NCI-H2227 (cell line): ENCODE results near the gene KCNQ1OT1.

Experiments used
- DNase-seq: peaks from one replicate; lab custom pipeline; 2025; ENCODE audit not compliant: unreplicated experiment; lab: John Stamatoyannopoulos, UW

KCNQ1OT1 gene

DNA sequence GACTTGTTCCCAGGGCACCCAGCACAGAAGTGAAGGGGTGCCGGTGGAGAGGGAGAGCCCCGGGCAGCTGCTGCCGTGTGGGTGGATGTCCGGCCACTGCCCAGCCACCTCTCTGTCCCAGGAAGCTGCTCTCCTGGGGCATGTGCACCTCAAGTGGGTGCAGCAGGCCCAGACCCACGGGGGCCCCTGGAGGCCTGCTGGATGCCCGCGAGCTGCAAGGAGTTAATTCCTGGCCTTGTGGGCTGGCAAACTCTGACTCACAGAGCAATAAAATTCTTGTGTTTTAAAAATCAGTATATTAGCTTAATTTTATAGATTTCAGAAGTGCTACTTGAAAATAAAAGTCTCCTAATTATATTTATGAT lies 37.4 kb upstream of the KCNQ1OT1 start:
- DNase-seq = no peak

DNA sequence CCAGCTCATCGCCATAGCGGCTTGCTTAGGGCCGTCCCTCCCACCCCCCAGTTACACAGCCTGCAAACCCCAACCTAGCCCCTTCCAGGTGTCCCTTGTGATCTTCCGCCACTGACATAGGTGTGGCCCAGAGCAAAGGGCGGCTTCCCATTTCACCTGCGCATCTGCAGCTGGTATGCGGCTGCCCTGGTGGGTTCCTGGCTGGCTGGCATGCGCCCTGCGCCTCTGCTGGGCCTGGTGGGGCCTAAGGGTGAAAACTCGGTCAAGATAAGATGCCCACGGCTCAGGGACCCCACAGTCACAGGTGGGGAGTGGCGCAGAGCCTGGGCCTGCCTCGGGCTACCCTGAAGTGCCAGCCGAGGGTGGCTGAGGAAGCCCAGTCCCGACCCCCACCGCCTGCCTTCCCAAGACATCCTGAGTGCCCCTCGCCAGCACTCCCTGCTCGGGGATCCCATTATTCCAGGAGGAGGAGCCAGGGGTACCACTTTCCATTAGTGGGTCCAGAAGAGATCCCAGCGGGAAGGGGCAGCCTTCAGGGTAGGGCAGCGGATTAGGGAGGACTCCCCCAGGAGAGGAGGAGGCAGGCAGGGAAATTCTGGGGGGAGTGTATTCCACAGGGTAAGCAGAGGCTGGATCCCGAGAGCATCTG lies 36.9 kb upstream of the KCNQ1OT1 start:
- DNase-seq = no peak

DNA sequence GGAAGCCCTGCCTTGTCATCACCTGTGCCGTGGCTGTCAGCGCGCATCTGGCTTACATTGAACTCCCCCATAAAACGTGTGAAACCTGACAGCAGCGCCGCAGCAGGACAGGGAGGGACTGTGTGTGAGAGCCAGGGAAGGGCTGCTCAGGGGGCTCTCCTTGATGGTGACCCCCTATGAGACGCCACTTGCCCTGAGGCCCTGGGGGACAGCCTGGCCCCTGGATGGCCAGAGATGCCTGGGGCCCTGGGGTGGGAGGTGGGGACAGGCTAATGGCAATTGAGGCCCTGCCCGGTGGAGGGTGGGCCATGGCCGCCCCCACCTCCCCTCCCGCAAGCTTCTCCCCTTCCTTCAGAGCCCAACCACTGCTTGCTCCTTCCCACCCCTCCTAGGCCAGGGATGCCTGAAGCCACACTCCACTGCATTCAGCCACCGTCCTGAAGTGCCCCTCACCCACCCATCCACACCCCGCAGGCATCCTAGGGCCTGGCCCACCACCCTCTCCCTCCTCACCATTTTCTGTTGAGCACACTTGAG lies 35.3 kb upstream of the KCNQ1OT1 start:
- no peak for DNase-seq

DNA sequence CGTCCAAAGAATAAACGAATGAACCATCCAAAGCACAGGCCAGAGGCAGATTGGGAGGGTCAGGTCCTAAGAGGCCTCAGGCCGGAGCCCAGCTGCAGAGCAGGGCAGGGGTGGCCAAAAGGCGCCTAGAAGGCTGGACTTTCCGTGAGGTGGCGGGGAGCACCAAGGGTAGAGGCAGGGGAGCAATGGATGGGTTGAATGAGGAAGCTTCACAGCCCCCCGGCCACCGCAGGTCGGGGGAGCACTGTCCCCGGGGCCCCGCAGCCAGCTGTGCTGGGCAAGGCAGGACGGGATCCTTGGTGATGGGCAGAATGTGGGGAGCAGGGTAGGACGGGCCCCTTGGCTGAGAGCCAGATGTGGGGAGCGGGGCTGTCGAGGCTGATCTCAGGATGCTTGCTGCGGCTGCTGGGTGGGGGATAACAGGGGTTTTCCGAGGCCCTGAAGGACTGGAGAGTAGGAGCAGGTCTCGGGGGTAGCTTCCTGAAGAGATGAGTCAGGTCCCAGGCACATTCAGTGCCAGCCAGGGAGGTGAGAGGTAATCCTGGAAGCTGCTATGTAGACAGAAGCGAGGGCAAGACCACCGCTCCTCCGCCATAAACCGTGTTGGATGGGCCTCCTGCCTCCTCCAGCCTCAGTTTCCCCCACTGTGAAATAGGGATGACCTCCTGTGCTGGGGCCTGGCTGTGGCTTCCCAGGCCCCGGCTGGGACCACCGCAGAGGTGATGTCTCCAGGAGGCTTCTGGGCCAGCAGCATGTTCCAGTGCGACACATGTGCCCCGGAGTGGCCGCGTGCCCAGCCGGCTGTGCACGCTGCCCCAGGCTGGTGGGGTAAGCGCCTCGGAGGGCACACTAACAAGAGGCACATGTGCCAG lies 34.6 kb upstream of the KCNQ1OT1 start:
- DNase-seq = no peak

DNA sequence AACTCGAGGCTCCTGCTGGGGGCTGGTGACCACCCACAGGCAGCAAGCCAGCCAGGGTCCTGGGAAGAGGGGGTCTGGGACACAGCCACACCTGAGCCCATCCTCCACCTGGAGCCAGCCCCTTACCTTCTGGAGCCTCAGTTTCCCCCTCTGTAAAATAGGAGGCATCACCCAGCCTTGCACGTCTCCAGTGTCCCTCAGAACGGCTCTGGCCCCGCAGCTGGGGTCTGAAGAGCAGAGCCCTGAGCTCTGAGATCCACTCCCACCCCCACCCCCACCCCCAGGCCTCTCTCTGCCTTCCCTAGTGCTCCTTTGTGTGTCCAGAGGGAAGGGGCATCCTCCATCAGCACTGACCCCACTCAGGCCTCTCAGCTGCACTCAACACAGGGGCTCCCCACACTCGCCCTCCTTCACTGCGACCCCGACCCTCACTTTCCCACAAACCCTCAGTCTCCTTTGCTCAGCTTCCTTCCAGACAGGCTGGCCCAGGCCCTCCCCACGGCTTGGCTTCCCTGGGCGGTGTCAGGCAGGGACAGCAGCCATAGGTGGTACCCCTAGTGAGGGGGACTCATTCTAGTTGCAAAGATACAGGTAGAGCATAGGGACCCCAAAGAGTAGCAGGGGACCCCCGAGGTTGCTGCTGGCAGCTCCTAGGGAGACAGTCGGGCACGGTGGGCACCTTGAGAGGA lies 33.3 kb upstream of the KCNQ1OT1 start:
- DNase-seq = no peak

DNA sequence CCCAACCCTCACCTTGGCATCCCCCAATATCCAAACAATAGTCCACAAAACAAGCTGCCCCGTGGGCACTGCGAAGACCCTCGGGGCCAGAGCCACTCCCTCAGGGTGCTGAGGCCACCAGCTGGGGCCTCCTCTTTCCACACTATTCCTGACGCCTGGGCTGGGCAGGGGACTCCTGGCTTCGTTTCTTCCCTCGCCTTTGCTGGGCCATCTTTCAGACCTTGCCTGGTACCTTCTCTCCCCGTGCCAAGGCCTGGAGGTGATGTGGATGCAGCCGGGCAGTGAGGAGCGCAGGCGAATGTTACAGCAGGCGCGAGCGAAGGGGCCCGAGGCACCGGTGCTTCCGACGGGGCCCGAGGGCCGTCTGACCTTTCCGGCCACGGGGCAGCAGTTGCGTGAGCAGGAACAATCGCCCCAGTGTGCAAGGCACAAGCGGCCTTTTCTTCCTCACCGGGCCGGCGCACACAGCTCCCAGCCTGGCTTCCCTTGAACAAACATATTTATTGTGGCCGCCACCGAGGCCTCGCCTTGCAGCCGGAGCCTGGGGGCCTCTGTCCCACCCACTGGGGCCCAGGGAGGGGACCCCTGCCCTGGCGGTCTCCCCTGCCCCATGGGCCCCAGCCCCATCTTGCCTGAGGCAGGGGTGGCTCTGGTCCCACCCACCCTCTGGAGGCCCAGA lies 32.6 kb upstream of the KCNQ1OT1 start:
- DNase-seq = no peak

DNA sequence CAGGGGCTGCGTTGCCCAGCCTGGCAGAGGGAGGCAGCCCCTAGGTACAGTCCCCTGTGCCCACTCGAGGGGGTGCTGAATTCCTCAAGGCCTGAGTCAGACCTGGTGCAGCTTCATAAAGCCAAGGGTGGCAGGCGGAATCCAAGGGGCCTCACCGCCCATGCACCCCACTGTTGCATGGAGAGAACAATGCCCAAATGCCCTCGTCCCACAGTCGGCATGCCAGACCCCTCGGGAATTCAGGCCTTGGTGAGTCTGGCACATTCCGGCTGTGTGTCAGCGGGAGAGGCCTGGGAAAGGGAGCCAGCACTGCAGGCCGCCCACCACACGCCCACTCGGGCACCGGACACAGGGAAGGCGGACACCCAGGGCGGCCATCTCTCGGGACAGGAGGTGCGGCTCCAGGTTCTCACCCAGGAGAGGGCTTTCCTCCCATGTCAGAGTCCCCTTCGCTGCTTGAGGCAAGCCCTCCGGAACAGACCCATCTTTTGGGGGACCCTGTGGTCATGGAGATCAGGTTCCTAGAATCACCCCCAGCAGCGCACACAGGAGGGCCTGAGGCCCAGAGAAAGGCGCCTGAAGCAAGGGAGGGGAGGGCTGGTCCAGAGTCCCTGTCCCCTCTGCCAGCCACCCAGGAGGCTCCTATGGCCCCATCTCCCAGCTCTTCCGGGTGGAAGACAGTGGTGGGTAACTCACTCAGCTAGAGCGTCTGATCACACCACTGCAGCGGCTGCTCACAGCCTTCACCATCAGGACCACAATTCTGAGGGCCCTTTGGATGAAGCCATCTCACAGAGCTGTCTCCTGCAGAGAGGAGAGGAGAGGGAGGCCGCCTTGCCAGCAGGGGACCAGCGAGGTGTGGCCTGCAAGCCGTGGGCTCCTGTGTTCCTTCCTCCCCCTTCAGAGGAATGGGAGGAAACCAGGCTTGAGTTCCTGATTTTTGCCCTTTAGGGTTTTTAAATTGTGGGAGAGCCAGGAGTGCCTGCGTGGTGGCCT lies 31.6 kb upstream of the KCNQ1OT1 start:
- DNase-seq = no peak

DNA sequence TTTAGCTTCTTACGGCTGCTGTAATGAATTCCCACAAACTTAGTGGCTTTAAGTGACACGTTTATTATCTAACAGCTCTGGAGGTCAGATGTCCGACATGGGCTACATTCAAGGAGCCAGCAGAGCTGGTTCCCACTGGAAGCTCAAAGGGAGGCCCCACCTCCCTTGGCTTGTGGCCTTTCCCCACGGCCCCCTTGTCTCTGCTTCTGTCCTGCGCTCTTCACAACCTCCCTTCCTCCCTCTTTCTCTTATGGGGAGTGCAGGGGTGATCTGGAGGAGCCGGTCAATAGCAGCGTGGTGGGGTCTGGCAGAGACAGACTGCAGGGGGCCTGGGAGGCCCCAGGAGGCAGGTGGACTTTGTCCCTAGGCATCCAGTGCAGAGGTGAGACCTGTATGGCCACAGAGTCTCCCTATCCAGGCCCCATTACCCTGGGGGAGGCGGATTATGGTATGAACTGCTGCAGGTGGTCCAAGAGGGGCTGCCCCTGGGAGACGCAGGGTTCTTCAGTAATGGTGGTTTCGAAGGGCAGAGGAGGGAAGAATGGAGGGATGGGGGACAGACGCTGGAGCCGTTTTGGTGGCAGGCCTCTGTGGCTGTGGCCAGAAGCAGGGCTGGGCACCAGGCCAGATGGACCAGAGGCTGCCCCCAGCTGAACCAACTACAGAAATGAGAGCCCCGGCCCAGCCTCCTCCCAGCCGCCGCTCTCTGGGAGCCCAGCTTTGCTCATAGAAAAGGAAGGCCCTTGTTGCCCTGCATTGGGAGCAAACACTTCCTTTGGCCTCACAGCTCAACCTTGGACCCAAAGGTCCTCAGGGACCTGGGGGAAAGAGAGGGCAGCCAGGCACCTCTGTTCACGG lies 30.7 kb upstream of the KCNQ1OT1 start:
- DNase-seq = no peak

DNA sequence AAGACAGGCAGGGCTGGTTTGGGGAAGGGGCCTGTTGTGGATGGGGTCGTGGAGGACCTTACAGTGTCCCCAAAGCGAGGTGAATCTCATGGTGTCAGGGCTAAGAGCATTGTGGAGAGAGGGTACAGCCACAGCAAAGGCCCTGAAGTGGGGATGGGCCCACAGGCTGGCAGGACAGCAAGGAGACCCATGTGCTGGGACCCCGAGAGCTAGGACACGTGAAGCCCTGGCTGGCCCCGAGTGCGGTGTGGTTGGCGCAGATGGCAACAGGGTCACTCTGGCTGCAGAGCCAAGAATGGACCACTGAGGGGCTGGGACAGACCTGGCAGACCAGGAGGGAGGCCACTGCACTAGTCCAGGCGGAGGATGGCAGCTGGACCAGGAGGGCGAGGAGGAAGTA lies 30.0 kb upstream of the KCNQ1OT1 start:
- no peak for DNase-seq

DNA sequence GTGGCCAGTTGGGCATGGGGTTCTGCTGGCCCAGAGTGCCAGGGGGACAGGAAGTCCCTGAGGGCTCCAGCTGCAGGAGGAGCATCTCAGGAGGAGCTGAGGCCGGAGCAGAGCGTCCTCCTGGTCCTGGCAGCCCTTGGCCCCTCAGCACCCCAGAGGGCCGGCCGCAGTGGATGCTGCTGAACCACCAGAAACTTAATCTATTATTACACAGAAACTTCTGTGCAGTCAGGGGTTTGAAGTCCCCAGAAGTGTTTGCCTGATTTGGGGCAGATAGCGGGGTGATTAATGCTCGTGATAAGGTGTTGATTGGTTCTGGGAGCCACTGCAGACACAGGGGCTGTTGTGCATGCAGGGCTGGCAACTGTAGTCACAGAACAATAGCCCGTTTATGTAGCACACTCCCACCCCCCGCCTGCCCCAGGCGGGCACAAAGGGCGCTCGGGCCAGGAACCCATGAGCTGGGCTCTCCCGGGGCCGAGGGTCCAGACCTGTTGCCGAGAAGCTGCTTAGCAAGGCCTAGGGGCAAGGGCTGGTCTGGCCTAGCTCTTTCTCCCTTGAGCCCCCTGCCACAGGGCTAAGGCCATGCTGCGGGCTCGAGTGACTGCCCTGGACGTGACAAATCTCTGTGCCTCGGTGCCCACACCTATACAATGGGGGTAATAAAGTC lies 29.0 kb upstream of the KCNQ1OT1 start:
- DNase-seq = no peak

DNA sequence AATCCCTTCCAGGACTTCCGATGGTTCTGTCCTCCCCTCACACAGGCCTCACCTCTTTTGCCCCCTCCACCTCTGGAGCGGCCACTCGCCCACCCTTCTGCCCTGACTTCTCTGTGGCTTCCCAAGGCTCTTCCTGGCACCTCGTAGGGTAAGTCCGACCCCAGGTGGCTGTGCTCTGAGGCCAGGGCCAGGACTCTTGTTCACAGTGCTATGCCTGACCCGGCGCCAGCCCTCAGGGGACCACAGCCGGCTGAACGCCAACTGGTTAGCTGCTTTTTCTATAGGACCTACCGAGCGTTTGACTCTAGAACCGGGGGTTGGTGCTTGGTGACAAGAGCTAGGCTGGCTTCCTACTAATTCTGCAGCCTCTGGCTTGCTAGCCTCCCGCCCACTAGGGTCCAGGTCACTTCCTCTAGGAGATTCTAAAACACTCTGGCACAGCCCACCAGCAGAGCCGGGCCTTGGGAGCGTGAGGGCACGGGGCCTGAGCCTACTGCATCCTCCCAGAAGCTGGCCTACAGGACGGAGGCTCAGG lies 28.4 kb upstream of the KCNQ1OT1 start:
- no peak for DNase-seq

DNA sequence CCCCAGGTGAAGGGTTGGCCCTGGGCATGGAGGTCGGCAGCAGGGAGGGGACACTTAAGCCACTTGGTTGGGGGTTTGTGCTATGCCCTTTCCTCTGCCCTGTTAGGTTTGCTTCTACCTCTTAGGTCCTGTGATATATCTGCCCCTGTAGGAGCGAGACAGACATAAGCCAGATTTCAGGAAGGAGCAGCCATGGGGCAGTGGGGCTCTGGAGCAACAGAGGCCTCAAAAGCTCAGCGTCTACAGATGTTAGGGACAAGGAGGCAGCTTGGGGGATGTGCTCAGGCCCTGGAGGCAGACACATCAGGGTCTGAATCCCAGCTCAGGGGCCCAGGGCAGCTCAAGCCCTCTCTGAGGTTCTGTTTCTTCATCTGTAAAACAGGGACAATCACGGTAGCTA lies 27.2 kb upstream of the KCNQ1OT1 start:
- no peak for DNase-seq

DNA sequence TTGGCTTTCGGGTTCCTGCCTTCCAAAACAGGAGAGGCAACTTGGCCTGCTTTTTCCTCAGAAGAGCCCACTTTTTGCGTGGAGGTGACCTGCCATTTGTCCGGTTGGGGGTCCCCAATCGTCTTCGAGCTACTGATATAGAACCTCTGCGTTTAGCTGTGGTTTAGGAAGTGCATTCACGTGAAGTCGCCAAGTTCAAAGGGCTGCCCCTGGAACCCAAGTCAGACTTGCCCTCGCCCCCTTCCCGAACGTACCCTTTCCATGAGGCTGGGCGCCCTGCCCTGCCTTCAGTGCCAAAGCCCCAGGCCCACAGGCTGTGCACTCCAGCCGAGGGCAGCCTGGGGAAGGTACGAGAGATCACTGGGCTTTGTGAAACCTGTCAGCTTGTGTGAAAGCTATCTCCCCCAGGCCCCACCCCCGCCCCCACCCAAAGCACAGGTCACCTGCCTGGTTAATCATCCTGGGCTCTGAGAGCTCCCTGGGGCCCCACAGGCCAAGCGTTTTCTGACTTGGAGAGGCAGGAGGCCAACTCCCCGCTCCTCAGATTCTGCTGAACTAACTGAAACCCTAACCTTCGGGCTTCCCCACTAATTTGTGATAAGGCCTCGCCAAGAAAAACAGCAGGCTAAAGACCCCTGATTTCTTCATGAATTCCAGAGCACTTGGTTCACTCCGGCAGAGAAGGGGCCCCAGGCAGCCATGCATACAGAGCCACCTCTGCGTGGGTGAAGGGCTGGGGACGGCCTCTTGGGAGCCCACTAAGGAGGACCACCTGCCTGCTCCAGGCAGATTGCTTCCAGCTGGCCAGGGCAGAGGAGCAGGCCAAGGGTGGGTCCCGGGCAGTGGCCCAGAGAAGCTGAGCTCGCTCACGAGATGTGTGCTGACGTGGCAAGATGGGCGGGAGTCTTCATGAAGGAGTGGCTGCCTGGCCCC lies 25.8 kb upstream of the KCNQ1OT1 start:
- no peak for DNase-seq

DNA sequence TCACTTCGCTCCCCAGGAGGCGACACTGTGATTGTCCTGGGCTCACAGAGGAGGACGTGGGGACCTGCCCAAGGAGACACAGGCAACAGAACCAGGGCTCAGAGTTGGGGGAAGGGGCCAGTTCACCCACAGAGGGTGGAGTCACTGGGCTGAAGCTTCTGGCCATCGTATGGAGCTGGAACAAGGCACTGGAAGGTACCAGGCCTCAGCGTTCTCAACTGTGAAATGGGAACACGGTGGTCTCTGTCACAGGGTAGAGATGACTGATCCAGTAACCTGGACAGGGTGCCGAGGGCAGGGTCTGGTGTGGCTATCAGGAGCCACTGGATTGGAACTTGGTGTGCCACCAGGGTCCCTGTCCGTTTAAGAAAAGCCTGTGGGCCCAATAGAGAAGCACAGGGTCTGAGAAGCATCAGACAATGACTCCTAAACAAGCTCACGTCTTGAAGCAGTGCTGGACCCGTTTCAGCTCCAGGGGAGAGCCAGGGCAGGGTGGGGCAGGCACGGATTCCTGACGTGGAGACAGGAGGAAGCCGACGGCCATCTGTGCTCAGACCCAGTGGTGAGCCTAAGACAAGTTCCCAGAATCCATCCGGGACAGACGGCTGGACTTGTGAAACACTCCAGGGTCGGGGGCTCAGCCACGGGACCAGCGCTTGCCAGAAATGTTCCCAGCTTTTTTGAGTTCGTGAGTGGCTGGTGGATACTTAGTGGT lies 25.0 kb upstream of the KCNQ1OT1 start:
- no peak for DNase-seq

DNA sequence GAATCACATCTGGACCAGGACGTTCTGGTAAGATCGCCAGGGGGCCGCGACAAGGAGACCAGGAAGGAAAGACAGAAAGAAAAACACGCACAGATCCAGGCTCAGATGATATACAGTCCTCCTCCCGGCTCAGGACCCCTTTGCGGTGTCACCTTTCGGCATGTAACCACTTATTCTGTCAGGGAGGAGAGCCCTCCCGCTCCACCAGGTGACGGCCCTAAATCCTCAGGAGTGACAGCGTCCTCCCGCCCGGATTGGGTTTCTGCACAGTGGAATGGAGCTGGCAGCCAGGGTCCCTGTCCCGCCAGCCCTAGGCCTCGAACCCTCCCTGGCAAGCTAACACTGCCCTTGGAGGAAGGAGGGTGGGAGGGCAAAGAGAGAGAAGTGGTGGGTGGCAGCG lies 24.3 kb upstream of the KCNQ1OT1 start:
- no peak for DNase-seq

DNA sequence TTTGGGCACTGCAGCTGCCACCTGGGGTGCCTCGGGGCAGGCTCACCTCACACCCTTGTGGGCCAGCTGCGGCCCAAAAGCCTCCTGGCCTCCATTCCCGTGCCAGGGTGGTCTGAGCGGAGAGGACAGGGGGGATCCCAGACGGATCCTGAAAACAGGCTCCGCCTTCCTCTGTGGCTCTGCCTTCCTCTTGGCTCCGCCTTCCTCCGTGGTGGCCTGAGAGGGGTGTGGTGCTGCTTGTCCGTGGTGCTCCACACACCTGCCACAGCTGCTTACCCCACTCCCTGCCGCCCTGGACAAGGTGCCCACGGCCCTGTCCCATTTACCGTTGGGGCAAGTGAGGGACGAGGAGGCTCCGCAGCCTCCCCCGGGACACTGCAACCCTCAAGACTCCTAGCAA lies 23.2 kb upstream of the KCNQ1OT1 start:
- no peak for DNase-seq
